K562 (cell line): ENCODE data around the gene PIK3CB. TPM values are rescaled to one million over a fixed set of nuclear protein-coding genes. Genes with fewer than 3 reads are reported as not detected.

Experiments used
- BCLAF1 ChIP-seq, 2 experiments: fragments of 450-650 bp in 1 of 2; IDR thresholded peaks; 2 replicates each; pipeline ENCODE4 v1.6.1; 2011 to 2017; ENCODE audit warnings: low read depth in 2 of 2, antibody characterized with exemption in 1 of 2, borderline replicate concordance in 1 of 2, low read length in 1 of 2, mild to moderate bottlenecking in 1 of 2, mixed read lengths in 1 of 2; ENCODE audit not compliant: control insufficient read depth in 1 of 2
- BRCA1 ChIP-seq, 2 experiments: fragments of 450-650 bp in 1 of 2; sonication (generic) in 1 of 2; formaldehyde crosslinking in 1 of 2; IDR thresholded peaks; 2 replicates each; pipeline versions ENCODE4 v1.5.0 to v1.6.1; 2017 to 2020; ENCODE audit warnings: mild to moderate bottlenecking in 1 of 2, missing genetic modification reagents in 1 of 2
- E2F8 ChIP-seq: fragments of 450-650 bp; IDR thresholded peaks from 2 replicates; pipeline ENCODE4 v1.7.1; 2018; ENCODE audit warnings: mild to moderate bottlenecking, low read depth; ENCODE audit not compliant: partially characterized antibody
- FOXJ3 ChIP-seq: sonication (generic); formaldehyde crosslinking; IDR thresholded peaks from 2 replicates; pipeline ENCODE4 v1.4.0; 2020; ENCODE audit warnings: mild to moderate bottlenecking, missing genetic modification reagents
- POLR3A ChIP-seq: IDR thresholded peaks from 2 replicates; pipeline ENCODE4 v1.6.1; 2011; ENCODE audit warnings: borderline replicate concordance, mild to moderate bottlenecking, moderate library complexity; ENCODE audit not compliant: insufficient read length, insufficient read depth; ENCODE audit errors: extremely low read depth
- RBM15 ChIP-seq: fragments of 200-400 bp; formaldehyde crosslinking; IDR thresholded peaks from 2 replicates; pipeline ENCODE4 v1.6.1; 2018; ENCODE audit warnings: mild to moderate bottlenecking, low read length, moderate library complexity; ENCODE audit not compliant: insufficient read depth
- SAFB ChIP-seq: fragments of 200-400 bp; formaldehyde crosslinking; IDR thresholded peaks from 2 replicates; pipeline ENCODE4 v1.6.1; 2017; ENCODE audit warnings: low read depth, low read length, borderline replicate concordance
- SRSF1 ChIP-seq: fragments of 200-400 bp; formaldehyde crosslinking; IDR thresholded peaks from 2 replicates; pipeline ENCODE4 v1.6.1; 2017; ENCODE audit warnings: mild to moderate bottlenecking, low read depth, low read length, moderate library complexity
- STAG1 ChIP-seq: sonication (generic); formaldehyde crosslinking; IDR thresholded peaks from 2 replicates; pipeline ENCODE4 v1.5.0; 2020; ENCODE audit warnings: missing genetic modification reagents, borderline replicate concordance
- ZNF146 ChIP-seq: IDR thresholded peaks from one replicate; pipeline ENCODE4 v1.6.1; 2018; ENCODE audit warnings: missing compliant biosample characterization; ENCODE audit not compliant: unreplicated experiment
- ZNF217 ChIP-seq: sonication (generic); formaldehyde crosslinking; IDR thresholded peaks from 2 replicates; pipeline ENCODE4 v1.8.0; 2022; ENCODE audit warnings: mild to moderate bottlenecking, missing genetic modification reagents
- ZNF431 ChIP-seq: sonication (generic); formaldehyde crosslinking; IDR thresholded peaks from 2 replicates; pipeline ENCODE4 v1.8.0; 2022; ENCODE audit warnings: mild to moderate bottlenecking, missing genetic modification reagents
- ZNF695 ChIP-seq: fragments of 450-650 bp; formaldehyde crosslinking; IDR thresholded peaks from 2 replicates; pipeline ENCODE4 v1.4.0; 2020; ENCODE audit warnings: mild to moderate bottlenecking, moderate library complexity
- ZNF764 ChIP-seq: fragments of 250-450 bp; sonication (Bioruptor Pico); IDR thresholded peaks from 2 replicates; pipeline ENCODE4 v1.4.0; 2020; ENCODE audit warnings: low read depth, mild to moderate bottlenecking, moderate library complexity
- polyA plus RNA-seq, 8 experiments: library from polyadenylated mRNA; depleted of rRNA in 4 of 8; stranded (reverse) in 5 of 8; unstranded in 3 of 8; fragments of >200 nt; fragmentation: Nextera tagmentation in 2 of 8; fragmentation: Illumina TruSeq in 1 of 8; extraction: Ambion mirVana in 2 of 8; extraction: Trizol in 1 of 8; gene quantifications; 2 replicates each; pipeline versions ENCODE4 v1.2.1 to v1.2.3, GENCODE V29; 2011 to 2014; ENCODE audit warnings: inconsistent platforms in 1 of 8, missing spikeins in 1 of 8
- total RNA-seq, 7 experiments: library from RNA; depleted of rRNA in 6 of 7; stranded (reverse); fragments of >200 nt in 6 of 7; fragmentation: Illumina TruSeq in 2 of 7; extraction: Trizol in 2 of 7; gene quantifications; 2 replicates each; pipeline versions ENCODE4 v1.2.1 to v1.2.3, GENCODE V29; 2011 to 2021; ENCODE audit warnings: low replicate concordance in 1 of 7
- TF ChIP-seq, protein P1 (sequence below), 3 experiments: fragments of 200-800 bp in 1 of 3; sonication (Bioruptor generic) in 1 of 3; sonication (generic) in 1 of 3; formaldehyde crosslinking in 1 of 3; IDR thresholded peaks; 2 replicates each; pipeline versions ENCODE4 v1.6.1 to v1.8.0; 2016 to 2022; ENCODE audit warnings: mild to moderate bottlenecking in 2 of 3, missing compliant biosample characterization in 2 of 3, missing genetic modification characterization in 2 of 3, missing genetic modification reagents in 1 of 3

The PIK3CB gene
- total and polyA plus RNA-seq, 9 of the 15 experiments (the other 6 are each of a cell fraction or from before 2014, with no cell fraction given), result 15.3 to 62.6 (median 28.3) TPM

- TF ChIP-seq BCLAF1 (IDR thresholded peaks at IDR 0.05; ENCODE audit: borderline replicate concordance in 1 of 2, control insufficient read depth in 1 of 2, low read depth in 2 of 2, low read length in 1 of 2) (0 out of 4 replicates have a peak, but pooled peaks of 1 of the 2 experiments have one; percentile 8), ZNF146 (CRISPR knock-in tag) (no peak), POLR3A (no peak), ZNF695 (CRISPR knock-in tag) (no peak), SRSF1 (no peak), E2F8 (no peak), STAG1 (no peak), SAFB (no peak), BRCA1 (IDR thresholded peaks at IDR 0.05) (no peak), BRCA1 (CRISPR knock-in tag; IDR thresholded peaks at IDR 0.05) (peak; percentile 91; the same call in 1 of the 2 replicates), ZNF764 (CRISPR knock-in tag) (no peak), ZNF431 (CRISPR knock-in tag) (0 out of 2 replicates have a peak, but pooled peaks have one; percentile 77), ZNF217 (CRISPR knock-in tag) (no peak), RBM15 (no peak), FOXJ3 (CRISPR knock-in tag) (no peak)
- TF ChIP-seq, protein P1, sequence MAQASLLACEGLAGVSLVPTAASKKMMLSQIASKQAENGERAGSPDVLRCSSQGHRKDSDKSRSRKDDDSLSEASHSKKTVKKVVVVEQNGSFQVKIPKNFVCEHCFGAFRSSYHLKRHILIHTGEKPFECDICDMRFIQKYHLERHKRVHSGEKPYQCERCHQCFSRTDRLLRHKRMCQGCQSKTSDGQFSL (CRISPR knock-in tag; IDR thresholded peaks at IDR 0.05), result peak; percentile 83
- TF ChIP-seq, protein P1 (tag; IDR thresholded peaks at IDR 0.05), result no peak
Measured at GRCh38 chr3:138834596-138835396, at the start of gene PIK3CB (continued).
